Ovary (tissue), 10 donors: Measurements from ENCODE around the gene MYO3B. TPM values are rescaled to one million over a fixed set of nuclear protein-coding genes. Genes with fewer than 3 reads are reported as not detected.

Source experiments
- DNase-seq, 5 donors: peaks; one replicate each; pipeline ENCODE4 v3.0.0-alpha.2; 2019 to 2020
- H3K27ac ChIP-seq, 2 donors: fragments of 200-600 bp; one replicate each; pipeline versions ENCODE4 v1.5.1 to v1.8.0; 2019 to 2022
- H3K27me3 ChIP-seq: fragments of 200-600 bp; one replicate; pipeline ENCODE4 v1.8.0; 2022
- H3K36me3 ChIP-seq: fragments of 200-600 bp; sonication (generic); one replicate; pipeline ENCODE4 v1.5.1; 2019
- H3K4me1 ChIP-seq: one replicate; pipeline ENCODE4 v1.8.1; 2013; ENCODE audit warnings: mild to moderate bottlenecking, moderate library complexity; ENCODE audit not compliant: insufficient read depth
- H3K4me3 ChIP-seq: fragments of 200-600 bp; sonication (generic); one replicate; pipeline ENCODE4 v1.5.1; 2017
- H3K9me3 ChIP-seq, 2 donors: fragments of 200-600 bp in 1 of 2; sonication (generic) in 1 of 2; one replicate each; pipeline versions ENCODE4 v1.5.1 to v1.8.1; 2013 to 2019; ENCODE audit warnings: mild to moderate bottlenecking in 1 of 2, moderate library complexity in 1 of 2
- EP300 ChIP-seq: sonication (generic); formaldehyde crosslinking; IDR thresholded peaks from one replicate; pipeline ENCODE4 v1.6.1; 2017; ENCODE audit warnings: antibody characterized with exemption
- POLR2A ChIP-seq: fragments of 450-650 bp; IDR thresholded peaks from one replicate; pipeline ENCODE4 v1.6.1; 2017; ENCODE audit warnings: antibody characterized with exemption, mild to moderate bottlenecking, moderate library complexity
- WGBS, 3 donors: extraction: QIAGEN DNeasy Blood & Tissue Kit in 1 of 3; methylation state at CpG; one replicate each; pipeline versions ENCODE4 v1.1.5 to v1.1.7; 2013 to 2017; 5-methylcytosine and 5-hydroxymethylcytosine counted together
- intact Hi-C, 4 donors: fragments of 100-400 bp; cut with DNase I; formaldehyde crosslinking; loops; one replicate each; pipeline versions ENCODE4 v1.11.0 to v1.15.1; 2022 to 2023
- long read RNA-seq, 3 donors: library from polyadenylated mRNA in 2 of 3; unstranded in 2 of 3; transcript quantifications; one replicate each; pipeline ENCODE4 v2.0.0 and lab custom pipeline, GENCODE V29; 2021 to 2026
- polyA plus RNA-seq, 2 donors: library from polyadenylated mRNA; stranded (reverse); fragments of 200-250 nt in 1 of 2; fragments of 350-450 nt in 1 of 2; fragmentation: Illumina TruSeq in 1 of 2; extraction: RNeasy Lipid Tissue Mini Kit (QIAGEN cat#74804) in 1 of 2; gene quantifications; one replicate each; pipeline ENCODE4 v1.2.3, GENCODE V29; 2013 to 2014
- total RNA-seq, 7 donors: library from RNA; depleted of rRNA in 2 of 7; stranded (reverse); fragments of >200 nt in 2 of 7; fragmentation: NEBNext Ultra II Directional in 3 of 7; extraction: Animal tissue kit (Norgen Biotek cat#: 25700) in 3 of 7; gene quantifications; one replicate each; pipeline versions ENCODE4 v1.1.0 to v1.2.4, GENCODE V29; 2016 to 2023
- TF ChIP-seq, protein P1 (sequence below), 3 donors: fragments of 450-650 bp in 2 of 3; fragments of 200-600 bp in 1 of 3; IDR thresholded peaks; one replicate each; pipeline versions ENCODE4 v1.5.1 to v1.8.0; 2016 to 2022; ENCODE audit warnings: antibody characterized with exemption in 3 of 3, mild to moderate bottlenecking in 1 of 3
- donor health status: DM: no; HTN: no; CAD: no; lungs with moderate emphysema.
- donor health status: DM: no; HTN: no; CAD: no.
- donor health status: Bipolar disorder and iron deficiency.
- donor health status: DM: yes; HTN: yes; CAD: no.
- donor health status: DM: no; HTN: no; CAD: no.
- donor health status: DM: yes; HTN: yes; CAD: no.

Gene MYO3B, protein sequence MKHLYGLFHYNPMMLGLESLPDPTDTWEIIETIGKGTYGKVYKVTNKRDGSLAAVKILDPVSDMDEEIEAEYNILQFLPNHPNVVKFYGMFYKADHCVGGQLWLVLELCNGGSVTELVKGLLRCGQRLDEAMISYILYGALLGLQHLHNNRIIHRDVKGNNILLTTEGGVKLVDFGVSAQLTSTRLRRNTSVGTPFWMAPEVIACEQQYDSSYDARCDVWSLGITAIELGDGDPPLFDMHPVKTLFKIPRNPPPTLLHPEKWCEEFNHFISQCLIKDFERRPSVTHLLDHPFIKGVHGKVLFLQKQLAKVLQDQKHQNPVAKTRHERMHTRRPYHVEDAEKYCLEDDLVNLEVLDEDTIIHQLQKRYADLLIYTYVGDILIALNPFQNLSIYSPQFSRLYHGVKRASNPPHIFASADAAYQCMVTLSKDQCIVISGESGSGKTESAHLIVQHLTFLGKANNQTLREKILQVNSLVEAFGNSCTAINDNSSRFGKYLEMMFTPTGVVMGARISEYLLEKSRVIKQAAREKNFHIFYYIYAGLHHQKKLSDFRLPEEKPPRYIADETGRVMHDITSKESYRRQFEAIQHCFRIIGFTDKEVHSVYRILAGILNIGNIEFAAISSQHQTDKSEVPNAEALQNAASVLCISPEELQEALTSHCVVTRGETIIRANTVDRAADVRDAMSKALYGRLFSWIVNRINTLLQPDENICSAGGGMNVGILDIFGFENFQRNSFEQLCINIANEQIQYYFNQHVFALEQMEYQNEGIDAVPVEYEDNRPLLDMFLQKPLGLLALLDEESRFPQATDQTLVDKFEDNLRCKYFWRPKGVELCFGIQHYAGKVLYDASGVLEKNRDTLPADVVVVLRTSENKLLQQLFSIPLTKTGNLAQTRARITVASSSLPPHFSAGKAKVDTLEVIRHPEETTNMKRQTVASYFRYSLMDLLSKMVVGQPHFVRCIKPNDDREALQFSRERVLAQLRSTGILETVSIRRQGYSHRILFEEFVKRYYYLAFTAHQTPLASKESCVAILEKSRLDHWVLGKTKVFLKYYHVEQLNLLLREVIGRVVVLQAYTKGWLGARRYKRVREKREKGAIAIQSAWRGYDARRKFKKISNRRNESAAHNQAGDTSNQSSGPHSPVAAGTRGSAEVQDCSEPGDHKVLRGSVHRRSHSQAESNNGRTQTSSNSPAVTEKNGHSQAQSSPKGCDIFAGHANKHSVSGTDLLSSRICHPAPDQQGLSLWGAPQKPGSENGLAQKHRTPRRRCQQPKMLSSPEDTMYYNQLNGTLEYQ (N-terminal part only)
- total RNA-seq (1 to 10 TPM in 1 of 7 donors, under 1 TPM in 5, not detected in 1; 0.05 to 1.3 (median 0.14) TPM), polyA plus RNA-seq (under 1 TPM in 1 of 2 donors, not detected in 1; 0.04 TPM)
- long read RNA-seq, donor 1: 0 reads
- long read RNA-seq, donor 2: 0 reads
- long read RNA-seq, donor 3: 0 reads

DNA sequence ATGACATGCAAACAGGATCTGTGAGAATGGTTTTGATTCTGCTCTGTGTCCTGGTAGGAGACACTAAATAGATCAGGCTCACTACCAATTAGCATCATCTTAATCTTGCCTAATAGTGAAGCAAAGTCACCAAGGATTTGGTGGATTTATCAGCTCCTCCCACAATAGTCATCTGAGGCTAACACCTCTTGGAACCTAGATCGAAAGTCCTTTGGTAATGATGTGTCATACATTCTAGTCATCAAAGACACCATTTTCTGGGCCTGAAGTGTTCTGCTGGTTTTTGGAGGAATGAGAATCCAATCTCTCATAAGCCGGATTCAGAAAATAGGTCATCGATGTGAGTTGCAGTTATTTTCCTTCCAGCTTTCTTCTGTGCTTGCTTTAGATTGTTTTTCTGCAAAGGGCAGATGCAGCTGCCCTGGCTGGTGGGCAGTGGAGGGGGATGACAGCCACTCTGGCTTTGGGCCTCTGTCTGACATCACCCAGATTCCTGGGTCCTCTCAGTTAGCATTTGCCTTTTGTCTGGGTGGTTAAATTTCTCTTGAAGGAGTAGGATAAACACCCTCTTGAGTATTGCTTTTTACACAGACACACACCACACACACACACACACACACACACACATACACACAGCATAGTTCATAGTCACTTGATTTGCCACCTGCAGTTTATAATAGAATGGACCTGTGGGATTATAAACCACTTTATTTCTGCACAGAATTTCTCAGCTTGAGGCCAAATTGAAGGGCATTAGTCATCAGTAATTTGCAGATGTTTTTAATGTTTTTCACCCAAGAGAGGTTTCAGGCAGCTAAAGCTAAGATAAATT, at the start of gene MYO3B:
Gene MYO3B, plus strand, starts transcription at position 198 of the 832 bp plus-strand sequence. Its CDS starts 141 bp downstream, at position 339.
- intact Hi-C loops: no loop called here
- Histone ChIP-seq H3K9me3 (no peaks in the 10 kb centered on the region), H3K4me1 (no peaks in the 10 kb centered on the region), H3K27ac (no peak within 1 kb of the TSS), H3K36me3 (no peaks in the 10 kb centered on the region), H3K27me3 (no peaks in the 10 kb centered on the region), H3K4me3 (no peak within 1 kb of the TSS)
- TF ChIP-seq, protein P1, sequence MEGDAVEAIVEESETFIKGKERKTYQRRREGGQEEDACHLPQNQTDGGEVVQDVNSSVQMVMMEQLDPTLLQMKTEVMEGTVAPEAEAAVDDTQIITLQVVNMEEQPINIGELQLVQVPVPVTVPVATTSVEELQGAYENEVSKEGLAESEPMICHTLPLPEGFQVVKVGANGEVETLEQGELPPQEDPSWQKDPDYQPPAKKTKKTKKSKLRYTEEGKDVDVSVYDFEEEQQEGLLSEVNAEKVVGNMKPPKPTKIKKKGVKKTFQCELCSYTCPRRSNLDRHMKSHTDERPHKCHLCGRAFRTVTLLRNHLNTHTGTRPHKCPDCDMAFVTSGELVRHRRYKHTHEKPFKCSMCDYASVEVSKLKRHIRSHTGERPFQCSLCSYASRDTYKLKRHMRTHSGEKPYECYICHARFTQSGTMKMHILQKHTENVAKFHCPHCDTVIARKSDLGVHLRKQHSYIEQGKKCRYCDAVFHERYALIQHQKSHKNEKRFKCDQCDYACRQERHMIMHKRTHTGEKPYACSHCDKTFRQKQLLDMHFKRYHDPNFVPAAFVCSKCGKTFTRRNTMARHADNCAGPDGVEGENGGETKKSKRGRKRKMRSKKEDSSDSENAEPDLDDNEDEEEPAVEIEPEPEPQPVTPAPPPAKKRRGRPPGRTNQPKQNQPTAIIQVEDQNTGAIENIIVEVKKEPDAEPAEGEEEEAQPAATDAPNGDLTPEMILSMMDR (IDR thresholded peaks at IDR 0.05): no peak
- no peak for TF ChIP-seq EP300
- no peak for TF ChIP-seq POLR2A
- WGBS, 3 donors: 82 to 89% (median 85%) methylated on average over 3 of the region's 3 CpGs
- DNase-seq: no peak

DNA sequence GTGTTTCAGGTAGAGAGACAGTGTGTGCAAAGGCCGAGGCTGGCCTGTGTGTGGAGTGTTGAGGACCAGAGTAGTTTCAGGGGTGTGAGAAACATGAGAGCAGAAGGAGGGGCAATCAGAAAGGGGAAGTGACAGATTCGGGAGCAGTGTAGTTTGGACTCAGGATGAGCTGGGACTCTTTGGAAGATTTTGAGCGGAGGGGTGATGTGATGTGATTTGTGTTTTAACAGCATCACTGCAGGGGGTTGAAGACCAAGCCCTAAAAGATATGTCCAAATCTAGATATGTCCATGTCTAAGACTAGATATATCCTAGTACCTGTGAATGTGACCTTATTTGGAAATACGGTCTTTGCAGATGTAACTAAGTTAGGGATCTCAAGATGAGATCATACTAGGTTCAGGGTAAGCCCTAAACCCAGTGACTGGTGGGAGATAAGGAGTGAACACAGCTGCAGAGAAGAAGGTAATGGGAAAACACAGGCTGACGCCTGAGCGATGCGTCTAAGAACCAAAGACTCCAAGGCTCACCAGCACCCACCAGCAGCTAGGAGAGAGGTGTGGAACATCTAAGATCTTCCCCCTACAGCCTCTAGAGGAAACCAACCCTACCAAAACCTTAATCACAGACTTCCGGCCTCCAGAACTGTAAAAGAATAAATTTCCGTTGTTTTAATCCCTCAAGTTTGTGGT, 38.5 kb upstream of the MYO3B start:
- intact Hi-C loops: no loop called here
- H3K4me1 ChIP-seq: peaks cover 2% of the 10 kb centered on the region
- H3K27ac ChIP-seq: no peak overlapping the region
- H3K36me3 ChIP-seq: no peaks in the 10 kb centered on the region
- WGBS, 3 donors: 84 to 86% (median 85%) methylated on average over 9 of the region's 9 CpGs
- no peaks in the 10 kb centered on the region for H3K9me3 ChIP-seq
- TF ChIP-seq, protein P1 (IDR thresholded peaks at IDR 0.05): no peak
- TF ChIP-seq EP300 (no peak), POLR2A (no peak)
- no peaks in the 10 kb centered on the region for H3K27me3 ChIP-seq
- no peak for DNase-seq
- no peak overlapping the region for H3K4me3 ChIP-seq

DNA sequence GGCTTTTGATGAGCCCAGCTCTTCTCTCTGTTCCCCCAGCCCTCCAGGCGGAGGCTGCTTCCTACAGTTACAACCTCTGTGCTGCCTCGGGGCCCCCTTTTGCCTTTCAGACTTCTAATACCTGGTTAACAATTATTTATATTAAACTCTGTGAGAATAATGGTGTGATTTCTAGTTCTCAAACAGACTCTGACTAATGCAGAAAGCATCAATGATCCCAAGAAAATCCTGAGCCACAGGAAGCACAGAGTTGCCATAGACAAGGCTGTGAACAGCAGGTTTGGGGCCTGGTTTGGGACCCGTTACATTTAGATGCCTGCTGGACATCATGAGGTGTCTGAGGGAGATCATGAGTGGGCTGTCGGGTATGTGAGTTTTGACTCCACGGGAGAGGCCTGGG, 37.4 kb upstream of the MYO3B start:
- no peaks in the 10 kb centered on the region for H3K36me3 ChIP-seq
- no peaks in the 10 kb centered on the region for H3K9me3 ChIP-seq
- H3K27ac ChIP-seq: no peak overlapping the region
- no peak overlapping the region for H3K4me3 ChIP-seq
- TF ChIP-seq EP300 (no peak), POLR2A (no peak)
- TF ChIP-seq, protein P1 (IDR thresholded peaks at IDR 0.05): no peak
- WGBS, 3 donors: 94 to 96% (median 95%) methylated on average over 5 of the region's 5 CpGs
- H3K4me1 ChIP-seq: peaks cover 2% of the 10 kb centered on the region
- intact Hi-C loops: no loop called here
- no peaks in the 10 kb centered on the region for H3K27me3 ChIP-seq
- no peak for DNase-seq
